Prostate gland (tissue), 2 donors: ENCODE results near the gene NINJ2.

Experiments used
- CTCF ChIP-seq, 4 experiments: fragments of 200-600 bp in 2 of 4; fragments of 450-650 bp in 2 of 4; sonication (generic) in 2 of 4; IDR thresholded peaks; 1 replicate in 3 of 4; 2 replicates in 1 of 4; pipeline ENCODE4 v1.5.1; 2016 to 2019; ENCODE audit warnings: antibody characterized with exemption in 4 of 4, mild to moderate bottlenecking in 2 of 4, moderate library complexity in 2 of 4
- POLR2AphosphoS5 ChIP-seq: sonication (generic); formaldehyde crosslinking; IDR thresholded peaks from one replicate; pipeline ENCODE4 v1.6.1; 2017; ENCODE audit warnings: antibody characterized with exemption

GRCh38 chr12:644818-645552 lies 18.3 kb downstream of the NINJ2 start:
- TF ChIP-seq POLR2AphosphoS5 (no peak), CTCF (IDR thresholded peaks at IDR 0.05) (no peak)
